Subcutaneous adipose tissue (tissue), 4 donors: ENCODE results near the gene POLR2A. TPM values are rescaled to one million over a fixed set of nuclear protein-coding genes. Genes with fewer than 3 reads are reported as not detected.

Source experiments
- total RNA-seq, 4 donors: library from RNA; depleted of rRNA; stranded (reverse); fragments of >200 nt; gene quantifications; one replicate each; pipeline ENCODE4 v1.1.0, GENCODE V29; 2016
- TF ChIP-seq, protein P1 (sequence below): fragments of 450-650 bp; IDR thresholded peaks from one replicate; pipeline ENCODE4 v1.5.1; 2016; ENCODE audit warnings: low read depth, mild to moderate bottlenecking, control low read depth, antibody characterized with exemption, moderate library complexity

POLR2A gene
- total RNA-seq, 4 donors from 2014 or later: 31.1 to 123 (median 58.5) TPM

GRCh38 chr17:7486181-7486580 lies 2.0 kb downstream of the POLR2A start:
- TF ChIP-seq, protein P1, sequence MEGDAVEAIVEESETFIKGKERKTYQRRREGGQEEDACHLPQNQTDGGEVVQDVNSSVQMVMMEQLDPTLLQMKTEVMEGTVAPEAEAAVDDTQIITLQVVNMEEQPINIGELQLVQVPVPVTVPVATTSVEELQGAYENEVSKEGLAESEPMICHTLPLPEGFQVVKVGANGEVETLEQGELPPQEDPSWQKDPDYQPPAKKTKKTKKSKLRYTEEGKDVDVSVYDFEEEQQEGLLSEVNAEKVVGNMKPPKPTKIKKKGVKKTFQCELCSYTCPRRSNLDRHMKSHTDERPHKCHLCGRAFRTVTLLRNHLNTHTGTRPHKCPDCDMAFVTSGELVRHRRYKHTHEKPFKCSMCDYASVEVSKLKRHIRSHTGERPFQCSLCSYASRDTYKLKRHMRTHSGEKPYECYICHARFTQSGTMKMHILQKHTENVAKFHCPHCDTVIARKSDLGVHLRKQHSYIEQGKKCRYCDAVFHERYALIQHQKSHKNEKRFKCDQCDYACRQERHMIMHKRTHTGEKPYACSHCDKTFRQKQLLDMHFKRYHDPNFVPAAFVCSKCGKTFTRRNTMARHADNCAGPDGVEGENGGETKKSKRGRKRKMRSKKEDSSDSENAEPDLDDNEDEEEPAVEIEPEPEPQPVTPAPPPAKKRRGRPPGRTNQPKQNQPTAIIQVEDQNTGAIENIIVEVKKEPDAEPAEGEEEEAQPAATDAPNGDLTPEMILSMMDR: no peak

GRCh38 chr17:7490144-7490543 lies 6.0 kb downstream of the POLR2A start:
- TF ChIP-seq, protein P1: no peak

DNA sequence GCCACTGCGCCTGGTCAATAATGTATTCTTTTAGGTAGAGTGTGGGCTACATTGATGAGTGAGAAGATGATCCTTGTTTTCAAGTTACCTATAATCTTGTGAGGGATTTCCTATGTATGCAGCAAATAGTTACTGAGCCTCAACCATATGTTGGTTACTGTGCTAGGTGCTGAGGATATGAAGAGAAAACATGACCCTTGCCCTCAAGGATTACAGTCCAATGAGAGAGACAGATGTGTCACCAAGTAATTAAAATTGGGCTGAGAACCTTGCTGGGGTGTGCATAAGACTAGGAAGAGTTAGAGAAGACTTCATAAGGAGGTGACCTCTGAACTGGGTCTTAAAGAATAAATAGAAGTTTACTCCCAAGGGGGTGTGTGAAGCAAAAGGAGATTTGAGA lies 7.4 kb downstream of the POLR2A start:
- TF ChIP-seq, protein P1: no peak

- TF ChIP-seq, protein P1: no peak
These were observed 9.8 kb downstream of the POLR2A start for GRCh38 chr17:7493941-7494340.

DNA sequence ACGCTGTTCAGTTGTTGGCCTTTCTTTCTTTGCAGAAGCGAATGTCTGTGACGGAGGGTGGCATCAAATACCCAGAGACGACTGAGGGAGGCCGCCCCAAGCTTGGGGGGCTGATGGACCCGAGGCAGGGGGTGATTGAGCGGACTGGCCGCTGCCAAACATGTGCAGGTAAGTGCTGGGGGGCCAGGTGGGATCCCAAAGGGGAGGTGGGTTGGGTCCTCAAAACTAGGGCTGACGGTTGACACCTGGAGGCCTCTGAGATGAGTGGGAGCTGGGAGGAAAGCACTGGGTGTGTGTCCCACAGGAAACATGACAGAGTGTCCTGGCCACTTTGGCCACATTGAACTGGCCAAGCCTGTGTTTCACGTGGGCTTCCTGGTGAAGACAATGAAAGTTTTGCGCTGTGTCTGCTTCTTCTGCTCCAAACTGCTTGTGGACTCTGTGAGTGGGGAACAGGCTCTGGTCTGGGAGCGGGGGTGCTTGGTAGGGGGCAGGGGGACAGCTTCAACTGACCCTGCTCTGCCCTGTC lies 11.8 kb downstream of the POLR2A start:
- TF ChIP-seq, protein P1: no peak

DNA sequence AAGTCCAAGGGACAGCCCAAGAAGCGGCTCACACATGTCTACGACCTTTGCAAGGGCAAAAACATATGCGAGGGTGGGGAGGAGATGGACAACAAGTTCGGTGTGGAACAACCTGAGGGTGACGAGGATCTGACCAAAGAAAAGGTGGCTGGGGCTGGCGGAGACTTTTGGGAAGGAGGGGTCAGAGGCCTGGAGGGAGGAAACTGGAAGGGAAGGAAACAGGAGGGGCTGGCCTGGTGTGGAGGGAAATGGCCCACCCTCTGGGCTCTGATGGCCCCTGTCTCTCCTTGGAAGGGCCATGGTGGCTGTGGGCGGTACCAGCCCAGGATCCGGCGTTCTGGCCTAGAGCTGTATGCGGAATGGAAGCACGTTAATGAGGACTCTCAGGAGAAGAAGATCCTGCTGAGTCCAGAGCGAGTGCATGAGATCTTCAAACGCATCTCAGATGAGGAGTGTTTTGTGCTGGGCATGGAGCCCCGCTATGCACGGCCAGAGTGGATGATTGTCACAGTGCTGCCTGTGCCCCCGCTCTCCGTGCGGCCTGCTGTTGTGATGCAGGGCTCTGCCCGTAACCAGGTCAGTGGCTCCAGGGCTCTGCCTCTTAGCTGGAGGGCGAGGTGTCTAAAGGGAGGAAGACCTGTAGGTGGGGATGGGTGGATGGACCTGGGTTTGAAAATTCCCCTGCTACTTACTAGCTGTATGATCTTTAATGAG lies 12.5 kb downstream of the POLR2A start:
- TF ChIP-seq, protein P1: no peak

- TF ChIP-seq, protein P1: no peak
These were observed 13.1 kb downstream of the POLR2A start for GRCh38 chr17:7497228-7497627.
